Measurements from ENCODE around the gene CCDC154. TPM values are rescaled to one million over a fixed set of nuclear protein-coding genes. Genes with fewer than 3 reads are reported as not detected.

Gene CCDC154
- total and polyA plus RNA-seq, 9 of the 15 experiments (the other 6 are each of a cell fraction or from before 2014, with no cell fraction given) = 0.15 to 1.4 (median 0.20) TPM; not detected in 5

- TF ChIP-seq SMC3 (conservative IDR thresholded peaks at IDR 0.05; ENCODE audit: insufficient read depth, low read depth, low read length) (0 out of 2 replicates have a peak, but pooled peaks have one; percentile 21), RBM15 (IDR thresholded peaks at IDR 0.05; ENCODE audit: insufficient read depth, low read length) (no peak), ZNF518B (CRISPR knock-in tag; IDR thresholded peaks at IDR 0.05) (no peak), NCOA4 (IDR thresholded peaks at IDR 0.05; ENCODE audit: partially characterized antibody) (no peak), HNRNPL (IDR thresholded peaks at IDR 0.05; ENCODE audit: low read depth, low read length) (no peak), SLC30A9 (CRISPR knock-in tag; IDR thresholded peaks at IDR 0.05) (no peak), ZNF707 (CRISPR knock-in tag; conservative IDR thresholded peaks at IDR 0.05) (no peak), ARHGAP35 (IDR thresholded peaks at IDR 0.05; ENCODE audit: partially characterized antibody) (peak; percentile 63), ZFP36 (IDR thresholded peaks at IDR 0.05; ENCODE audit: low read depth, low read length, partially characterized antibody) (no peak), BRD9 (IDR thresholded peaks at IDR 0.05; ENCODE audit: low read depth, partially characterized antibody) (no peak), MCM2 (IDR thresholded peaks at IDR 0.05; ENCODE audit: low read depth) (no peak), DACH1 (IDR thresholded peaks at IDR 0.05; ENCODE audit: partially characterized antibody) (no peak), CBX1 (IDR thresholded peaks at IDR 0.05; ENCODE audit: low read depth) (peak; percentile 67; the same call in 1 of the 2 replicates), ZEB2 (IDR thresholded peaks at IDR 0.05) (no peak), ATF2 (CRISPR knock-in tag; IDR thresholded peaks at IDR 0.05) (peak; percentile 45; the same call in 1 of the 2 replicates), CXXC5 (CRISPR knock-in tag; IDR thresholded peaks at IDR 0.05) (peak; percentile 60), SAFB (IDR thresholded peaks at IDR 0.05; ENCODE audit: borderline replicate concordance, low read depth, low read length) (no peak), ESRRA (IDR thresholded peaks at IDR 0.05; ENCODE audit: borderline replicate concordance, low read depth) (no peak), CHD2 (IDR thresholded peaks at IDR 0.05; ENCODE audit: low read depth, low read length) (no peak), ZBTB2 (IDR thresholded peaks at IDR 0.05) (no peak), MLX (CRISPR knock-in tag; conservative IDR thresholded peaks at IDR 0.05) (no peak), ZBTB1 (CRISPR knock-in tag; IDR thresholded peaks at IDR 0.05; ENCODE audit: borderline replicate concordance, low read depth) (no peak; the same call in 1 of the 2 replicates)
These were observed 30.4 kb downstream of the CCDC154 start (continued) for GRCh38 chr16:1413684-1414531.
